ENCODE data around the gene AGAP9.
"Not testable (repeated sequence)": the region's sequence is repeated elsewhere in the genome, so short reads cannot be mapped to it uniquely, and the experiment has no call there.

DNA sequence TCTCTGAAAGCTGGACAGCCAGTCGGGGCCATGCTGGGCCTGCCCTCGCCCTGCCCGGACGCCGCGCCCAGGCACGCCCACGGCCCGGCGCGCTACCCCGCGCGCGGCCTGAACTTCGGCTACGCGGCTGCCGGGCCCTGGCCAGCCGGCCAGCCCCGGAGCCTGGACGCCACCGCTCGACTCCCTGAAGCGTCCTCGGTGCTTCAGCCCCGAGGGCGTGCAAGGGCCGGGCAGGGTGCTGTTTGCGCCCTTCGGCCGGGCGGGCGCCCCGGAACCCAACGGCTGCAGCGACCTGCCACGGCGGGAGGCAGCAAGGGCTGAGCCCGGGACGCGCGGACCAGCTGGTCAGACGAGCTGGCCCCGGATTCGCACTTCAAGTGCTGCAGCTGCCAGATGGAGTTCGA, 42.1 kb upstream of the AGAP9 start:
- TF ChIP-seq CTCF (IDR thresholded peaks at IDR 0.05); OVOL2 (CRISPR knock-in tag; IDR thresholded peaks at IDR 0.05; ENCODE audit: borderline replicate concordance); HMGXB4 (CRISPR knock-in tag; IDR thresholded peaks at IDR 0.05); ZNF121 (CRISPR knock-in tag; IDR thresholded peaks at IDR 0.05); GTF2I (CRISPR knock-in tag; conservative IDR thresholded peaks at IDR 0.05); NFE2L1 (CRISPR knock-in tag; IDR thresholded peaks at IDR 0.05); IRF2 (CRISPR knock-in tag; IDR thresholded peaks at IDR 0.05; ENCODE audit: borderline replicate concordance, low read depth): not testable (repeated sequence)
- TF ChIP-seq, protein P1, sequence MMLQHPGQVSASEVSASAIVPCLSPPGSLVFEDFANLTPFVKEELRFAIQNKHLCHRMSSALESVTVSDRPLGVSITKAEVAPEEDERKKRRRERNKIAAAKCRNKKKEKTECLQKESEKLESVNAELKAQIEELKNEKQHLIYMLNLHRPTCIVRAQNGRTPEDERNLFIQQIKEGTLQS (CRISPR knock-in tag; conservative IDR thresholded peaks at IDR 0.05), result not testable (repeated sequence)

Data from WTC11 (cell line).